GM23338 (cell line): Measurements from ENCODE around the gene HOXB6.

ENCODE experiments used
- EZH2 ChIP-seq: fragments of 200-600 bp; sonication (generic); IDR thresholded peaks from one replicate; pipeline ENCODE4 v1.8.0; 2017; ENCODE audit warnings: antibody characterized with exemption, mild to moderate bottlenecking, low read depth; ENCODE audit not compliant: unreplicated experiment
- TF ChIP-seq, protein P1 (sequence below), 2 experiments: fragments of 200-600 bp in 1 of 2; sonication (generic) in 1 of 2; conservative IDR thresholded peaks; 2 replicates each; pipeline versions ENCODE4 v1.5.1 to v1.6.1; 2016 to 2017; ENCODE audit warnings: antibody characterized with exemption in 2 of 2, low read depth in 2 of 2, mild to moderate bottlenecking in 2 of 2, moderate library complexity in 1 of 2

DNA sequence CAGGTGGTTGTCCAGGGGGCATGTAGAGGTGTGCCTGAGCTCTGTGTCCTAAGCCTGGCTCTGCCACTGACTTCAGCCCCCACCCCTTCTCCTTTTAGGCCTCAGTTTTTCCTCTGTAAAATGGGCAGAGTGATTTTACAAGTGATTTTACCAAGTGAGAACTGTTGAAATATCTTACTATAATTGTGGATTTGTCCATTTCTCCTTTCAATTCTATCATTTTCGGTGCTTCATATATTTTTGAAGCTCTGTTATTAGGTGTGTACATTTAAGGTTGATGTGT lies 43.1 kb upstream of the HOXB6 start:
- TF ChIP-seq, protein P1, sequence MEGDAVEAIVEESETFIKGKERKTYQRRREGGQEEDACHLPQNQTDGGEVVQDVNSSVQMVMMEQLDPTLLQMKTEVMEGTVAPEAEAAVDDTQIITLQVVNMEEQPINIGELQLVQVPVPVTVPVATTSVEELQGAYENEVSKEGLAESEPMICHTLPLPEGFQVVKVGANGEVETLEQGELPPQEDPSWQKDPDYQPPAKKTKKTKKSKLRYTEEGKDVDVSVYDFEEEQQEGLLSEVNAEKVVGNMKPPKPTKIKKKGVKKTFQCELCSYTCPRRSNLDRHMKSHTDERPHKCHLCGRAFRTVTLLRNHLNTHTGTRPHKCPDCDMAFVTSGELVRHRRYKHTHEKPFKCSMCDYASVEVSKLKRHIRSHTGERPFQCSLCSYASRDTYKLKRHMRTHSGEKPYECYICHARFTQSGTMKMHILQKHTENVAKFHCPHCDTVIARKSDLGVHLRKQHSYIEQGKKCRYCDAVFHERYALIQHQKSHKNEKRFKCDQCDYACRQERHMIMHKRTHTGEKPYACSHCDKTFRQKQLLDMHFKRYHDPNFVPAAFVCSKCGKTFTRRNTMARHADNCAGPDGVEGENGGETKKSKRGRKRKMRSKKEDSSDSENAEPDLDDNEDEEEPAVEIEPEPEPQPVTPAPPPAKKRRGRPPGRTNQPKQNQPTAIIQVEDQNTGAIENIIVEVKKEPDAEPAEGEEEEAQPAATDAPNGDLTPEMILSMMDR (conservative IDR thresholded peaks at IDR 0.05; ENCODE audit: low read depth in 2 of 2), result no peak
- TF ChIP-seq EZH2, result no peak
